ENCODE data around the gene NCK1.

Gene NCK1

DNA sequence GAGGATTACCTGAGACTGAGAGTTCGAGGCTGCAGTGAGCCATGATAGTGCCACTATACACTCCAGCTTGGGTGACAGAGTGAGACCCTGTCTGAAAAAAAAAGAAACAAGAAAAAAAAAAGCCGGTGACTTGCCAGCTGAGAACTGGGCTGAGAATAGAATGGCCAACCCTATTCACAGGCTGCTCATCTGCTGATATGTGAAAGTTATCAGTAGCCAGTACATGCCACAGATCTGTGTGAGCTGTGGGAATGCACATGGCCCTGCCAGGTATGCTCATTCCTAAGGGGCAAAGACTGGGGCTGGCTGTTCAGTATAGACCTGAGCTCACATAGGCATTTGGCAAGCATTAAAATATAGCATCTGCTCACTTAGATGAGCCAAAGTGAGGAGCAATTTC, 126.6 kb downstream of the NCK1 start:
- no peak for DNase-seq (ENCODE audit: low spot score)

DNA sequence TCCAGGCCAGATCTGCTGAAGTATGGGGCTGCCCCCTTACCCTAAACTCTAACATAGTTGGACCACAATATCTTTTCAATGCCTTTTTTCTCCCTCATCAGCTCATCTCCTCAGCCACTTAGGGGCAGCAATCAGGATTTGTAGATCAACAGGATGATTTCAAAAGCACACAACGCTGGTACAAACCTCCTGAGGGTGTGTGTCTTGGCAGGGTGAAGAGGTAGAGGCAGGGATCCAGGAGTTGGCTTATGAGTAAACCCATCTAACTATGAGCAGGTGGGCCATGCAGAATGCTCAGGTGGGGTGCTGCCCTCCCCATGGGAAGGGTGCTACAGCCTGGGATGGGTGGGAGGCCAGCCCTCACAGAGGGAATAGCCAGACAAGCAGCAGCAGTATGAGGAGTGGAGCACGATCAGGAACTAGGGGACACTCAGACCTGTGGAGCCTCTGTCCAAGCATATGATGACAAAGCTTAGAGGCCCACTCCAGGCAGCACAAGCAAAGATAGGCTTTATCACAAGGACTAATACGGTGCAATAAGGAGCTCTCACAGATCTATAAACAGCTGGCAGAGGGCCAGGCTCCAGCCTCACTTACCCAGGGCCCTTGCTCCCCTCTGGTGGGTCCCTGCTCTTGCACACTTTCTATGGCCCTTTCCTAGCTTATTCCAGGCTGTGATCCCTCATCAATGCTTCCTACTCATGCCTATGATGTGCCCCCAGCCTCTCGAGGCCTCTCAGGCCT, 127.9 kb downstream of the NCK1 start:
- DNase-seq (ENCODE audit: low spot score): no peak

DNA sequence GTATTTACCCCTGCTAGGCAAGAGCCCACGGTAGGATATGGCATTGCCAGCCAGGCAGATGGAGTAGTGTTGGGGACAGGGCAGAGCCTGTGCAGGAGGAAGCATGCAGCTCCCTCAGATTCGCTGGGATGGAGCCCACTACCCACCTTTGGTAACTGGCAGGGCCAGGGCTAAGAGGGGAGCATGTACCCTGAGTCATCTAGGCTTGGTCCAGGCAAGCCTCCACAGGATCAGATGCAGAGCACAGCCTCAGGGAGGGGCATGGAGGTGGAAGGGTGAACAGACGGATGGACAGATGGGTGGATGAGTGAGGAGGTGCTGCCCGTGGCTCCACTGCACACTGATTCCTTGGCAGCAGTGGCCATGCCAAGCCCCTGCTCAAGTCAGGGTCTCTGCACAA, 128.8 kb downstream of the NCK1 start:
- DNase-seq (ENCODE audit: low spot score): no peak

- no peak for DNase-seq (ENCODE audit: low spot score)
These were observed 130.1 kb downstream of the NCK1 start for GRCh38 chr3:136992115-136992514.

GRCh38 chr3:136994772-136995516, 132.9 kb downstream of the NCK1 start:
- DNase-seq (ENCODE audit: low spot score): peak; percentile 32

- DNase-seq (ENCODE audit: low spot score): no peak
These were observed 133.6 kb downstream of the NCK1 start for GRCh38 chr3:136995652-136996051.

Measured in iPS-NIHi11 (cell line).